ENCODE measurements around the gene CYB5RL. TPM values are rescaled to one million over a fixed set of nuclear protein-coding genes. Genes with fewer than 3 reads are reported as not detected.

CYB5RL gene
- total RNA-seq, 1 donor from 2014 or later, result 16.0 TPM

GRCh38 chr1:54193453-54193852 is 6.4 kb downstream of the CYB5RL start:
- Mint-ChIP-seq H3K36me3 (ENCODE audit: low read depth) (no peaks in the 10 kb centered on the region), H3K4me1 (no peaks in the 10 kb centered on the region), H3K4me3 (no peak overlapping the region), H3K27me3 (ENCODE audit: low read depth) (no peaks in the 10 kb centered on the region), H3K27ac (ENCODE audit: unreplicated experiment) (no peak overlapping the region), H3K9me3 (no peaks in the 10 kb centered on the region)
- TF ChIP-seq CTCF (conservative IDR thresholded peaks at IDR 0.05), result no peak
- DNase-seq (ENCODE audit: low read depth, low spot score), result no peak

- no peak for DNase-seq (ENCODE audit: low read depth, low spot score)
- no peaks in the 10 kb centered on the region for H3K9me3 Mint-ChIP-seq
- TF ChIP-seq CTCF (conservative IDR thresholded peaks at IDR 0.05), result no peak
- H3K27ac Mint-ChIP-seq (ENCODE audit: unreplicated experiment), result no peak overlapping the region
- H3K4me3 Mint-ChIP-seq, result no peak overlapping the region
- H3K4me1 Mint-ChIP-seq, result no peaks in the 10 kb centered on the region
- H3K36me3 Mint-ChIP-seq (ENCODE audit: low read depth), result peaks cover 4% of the 10 kb centered on the region
- no peaks in the 10 kb centered on the region for H3K27me3 Mint-ChIP-seq (ENCODE audit: low read depth)
These were observed 8.3 kb downstream of the CYB5RL start for GRCh38 chr1:54191525-54191924.

- no peak overlapping the region for H3K27ac Mint-ChIP-seq (ENCODE audit: unreplicated experiment)
- no peak for TF ChIP-seq CTCF (conservative IDR thresholded peaks at IDR 0.05)
- H3K4me3 Mint-ChIP-seq, result no peak overlapping the region
- H3K36me3 Mint-ChIP-seq (ENCODE audit: low read depth), result peaks cover 9% of the 10 kb centered on the region
- H3K27me3 Mint-ChIP-seq (ENCODE audit: low read depth), result no peaks in the 10 kb centered on the region
- H3K9me3 Mint-ChIP-seq, result no peaks in the 10 kb centered on the region
- no peaks in the 10 kb centered on the region for H3K4me1 Mint-ChIP-seq
- no peak for DNase-seq (ENCODE audit: low read depth, low spot score)
These were observed 9.3 kb downstream of the CYB5RL start for GRCh38 chr1:54190526-54190925.

- Mint-ChIP-seq H3K4me1 (peaks cover 2% of the 10 kb centered on the region), H3K9me3 (no peaks in the 10 kb centered on the region), H3K27ac (ENCODE audit: unreplicated experiment) (no peak overlapping the region), H3K36me3 (ENCODE audit: low read depth) (peaks cover 13% of the 10 kb centered on the region), H3K27me3 (ENCODE audit: low read depth) (no peaks in the 10 kb centered on the region), H3K4me3 (no peak overlapping the region)
- no peak for TF ChIP-seq CTCF (conservative IDR thresholded peaks at IDR 0.05)
- DNase-seq (ENCODE audit: low read depth, low spot score), result no peak
These were observed 11.5 kb downstream of the CYB5RL start for GRCh38 chr1:54188291-54188690.

- Mint-ChIP-seq H3K9me3 (no peaks in the 10 kb centered on the region), H3K36me3 (ENCODE audit: low read depth) (peaks cover 13% of the 10 kb centered on the region), H3K4me3 (no peak overlapping the region), H3K4me1 (peaks cover 4% of the 10 kb centered on the region), H3K27me3 (ENCODE audit: low read depth) (no peaks in the 10 kb centered on the region), H3K27ac (ENCODE audit: unreplicated experiment) (no peak overlapping the region)
- TF ChIP-seq CTCF (conservative IDR thresholded peaks at IDR 0.05), result no peak
- DNase-seq (ENCODE audit: low read depth, low spot score), result no peak
These were observed 13.8 kb downstream of the CYB5RL start for GRCh38 chr1:54186056-54186455.
